ENCODE measurements around the gene NECTIN3. TPM values are rescaled to one million over a fixed set of nuclear protein-coding genes. Genes with fewer than 3 reads are reported as not detected.

The NECTIN3 gene
- total RNA-seq, 1 experiment from 2014 or later, result 53.7 TPM

DNA sequence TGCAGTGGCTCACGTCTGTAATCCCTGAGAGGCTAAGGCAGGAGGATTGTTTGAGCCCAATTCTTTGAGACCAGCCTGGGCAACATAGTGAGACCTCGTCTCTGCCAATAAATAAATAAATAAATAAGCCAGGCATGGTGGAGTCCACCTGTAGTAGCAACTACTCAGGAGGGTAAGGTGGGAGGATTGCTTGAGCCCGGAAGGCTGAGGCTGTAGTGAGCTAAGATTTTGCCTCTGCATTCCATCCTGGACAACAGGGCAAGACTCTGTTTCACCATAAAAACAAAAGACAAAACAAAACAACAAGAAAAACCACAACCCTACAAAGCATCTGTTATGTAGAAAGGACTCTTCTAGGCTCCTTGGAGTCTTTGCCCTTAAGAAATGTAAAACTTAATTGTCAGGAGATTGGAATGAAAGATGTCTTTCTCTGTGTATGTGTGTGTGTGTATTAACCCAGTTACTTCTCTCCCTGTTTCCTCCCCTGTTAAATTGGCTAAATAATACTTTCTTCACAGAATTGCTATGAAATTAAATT is 9.5 kb downstream of the NECTIN3 start:
- Histone ChIP-seq H3K4ac (ENCODE audit: low read depth, low read length) (no peak overlapping the region), H4K20me1 (ENCODE audit: control insufficient read depth, insufficient read depth, insufficient read length) (no peaks in the 10 kb centered on the region), H3K14ac (ENCODE audit: insufficient read depth, low read length) (no peak overlapping the region), H3K27me3 (ENCODE audit: insufficient read depth, low read length) (no peaks in the 10 kb centered on the region), H2BK5ac (ENCODE audit: insufficient read length, low read length) (no peak overlapping the region), H2BK120ac (ENCODE audit: low read depth, low read length, poor library complexity, severe bottlenecking) (no peak overlapping the region), H4K8ac (replicated peaks; ENCODE audit: insufficient read length, low read depth, low read length) (no peak overlapping the region), H2BK12ac (ENCODE audit: insufficient read length, low read depth, low read length) (no peak overlapping the region), H3K4me2 (ENCODE audit: insufficient read depth, insufficient read length, low read length) (no peak overlapping the region), H3K9ac (ENCODE audit: extremely low read depth, insufficient read length, low read length) (no peak overlapping the region), H3K27ac (ENCODE audit: insufficient read length, low read depth, low read length) (no peak overlapping the region), H2AK5ac (ENCODE audit: insufficient read length, low read length) (no peak overlapping the region), H3K9me3 (ENCODE audit: control insufficient read depth, low read depth, low read length) (no peaks in the 10 kb centered on the region), H2BK20ac (ENCODE audit: low read depth, low read length, poor library complexity, severe bottlenecking) (no peak overlapping the region), H2BK15ac (ENCODE audit: low read depth, low read length) (no peak overlapping the region), H3K79me2 (ENCODE audit: insufficient read depth, low read length) (peaks cover 27% of the 10 kb centered on the region; the same call in 1 of the 2 replicates), H3K23me2 (ENCODE audit: insufficient read length, low read depth, low read length, poor library complexity, severe bottlenecking) (no peaks in the 10 kb centered on the region), H3K56ac (ENCODE audit: insufficient read length, low read depth, low read length) (no peak overlapping the region), H3T11ph (ENCODE audit: low read length) (no peak overlapping the region), H3K79me1 (ENCODE audit: insufficient read depth, low read depth, low read length, poor library complexity, severe bottlenecking) (peaks cover 5% of the 10 kb centered on the region), H3K18ac (ENCODE audit: insufficient read length, low read depth, low read length) (no peak overlapping the region), H4K91ac (ENCODE audit: insufficient read length, low read depth, low read length) (no peak overlapping the region), H3K4me1 (ENCODE audit: insufficient read depth, low read length) (peaks cover 3% of the 10 kb centered on the region; the same call in 1 of the 2 replicates), H4K5ac (ENCODE audit: insufficient read length, low read depth, low read length) (no peak overlapping the region), H2AFZ (ENCODE audit: low read length) (no peak overlapping the region), H3K23ac (ENCODE audit: insufficient read length, low read depth, low read length) (no peak overlapping the region)
- Mint-ChIP-seq H3K27me3 (ENCODE audit: low read depth) (no peaks in the 10 kb centered on the region), H3K4me1 (peaks cover 19% of the 10 kb centered on the region in 2 experiments), H3K9me3 (no peaks in the 10 kb centered on the region), H3K36me3 (ENCODE audit: insufficient read depth in 1 of 3, low read depth in 3 of 3) (no peaks in the 10 kb centered on the region), H3K4me3 (no peak overlapping the region), H3K27ac (no peak overlapping the region)
- WGBS (ENCODE audit: extremely low coverage, insufficient read length, low lambda C conversion rate), result no CpG with 5 or more reads among the region's 3 CpGs
- DNase-seq, result no peak
- TF ChIP-seq, protein P1, sequence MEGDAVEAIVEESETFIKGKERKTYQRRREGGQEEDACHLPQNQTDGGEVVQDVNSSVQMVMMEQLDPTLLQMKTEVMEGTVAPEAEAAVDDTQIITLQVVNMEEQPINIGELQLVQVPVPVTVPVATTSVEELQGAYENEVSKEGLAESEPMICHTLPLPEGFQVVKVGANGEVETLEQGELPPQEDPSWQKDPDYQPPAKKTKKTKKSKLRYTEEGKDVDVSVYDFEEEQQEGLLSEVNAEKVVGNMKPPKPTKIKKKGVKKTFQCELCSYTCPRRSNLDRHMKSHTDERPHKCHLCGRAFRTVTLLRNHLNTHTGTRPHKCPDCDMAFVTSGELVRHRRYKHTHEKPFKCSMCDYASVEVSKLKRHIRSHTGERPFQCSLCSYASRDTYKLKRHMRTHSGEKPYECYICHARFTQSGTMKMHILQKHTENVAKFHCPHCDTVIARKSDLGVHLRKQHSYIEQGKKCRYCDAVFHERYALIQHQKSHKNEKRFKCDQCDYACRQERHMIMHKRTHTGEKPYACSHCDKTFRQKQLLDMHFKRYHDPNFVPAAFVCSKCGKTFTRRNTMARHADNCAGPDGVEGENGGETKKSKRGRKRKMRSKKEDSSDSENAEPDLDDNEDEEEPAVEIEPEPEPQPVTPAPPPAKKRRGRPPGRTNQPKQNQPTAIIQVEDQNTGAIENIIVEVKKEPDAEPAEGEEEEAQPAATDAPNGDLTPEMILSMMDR (conservative IDR thresholded peaks at IDR 0.05), result no peak
